NCI-H82 treated with DMSO at 0.1 percent for 48 hours (cell line): ENCODE data around the gene UAP1.

Experiments used
- DNase-seq: peaks from one replicate; lab custom pipeline; 2025; ENCODE audit not compliant: unreplicated experiment; lab: John Stamatoyannopoulos, UW

UAP1 gene

DNA sequence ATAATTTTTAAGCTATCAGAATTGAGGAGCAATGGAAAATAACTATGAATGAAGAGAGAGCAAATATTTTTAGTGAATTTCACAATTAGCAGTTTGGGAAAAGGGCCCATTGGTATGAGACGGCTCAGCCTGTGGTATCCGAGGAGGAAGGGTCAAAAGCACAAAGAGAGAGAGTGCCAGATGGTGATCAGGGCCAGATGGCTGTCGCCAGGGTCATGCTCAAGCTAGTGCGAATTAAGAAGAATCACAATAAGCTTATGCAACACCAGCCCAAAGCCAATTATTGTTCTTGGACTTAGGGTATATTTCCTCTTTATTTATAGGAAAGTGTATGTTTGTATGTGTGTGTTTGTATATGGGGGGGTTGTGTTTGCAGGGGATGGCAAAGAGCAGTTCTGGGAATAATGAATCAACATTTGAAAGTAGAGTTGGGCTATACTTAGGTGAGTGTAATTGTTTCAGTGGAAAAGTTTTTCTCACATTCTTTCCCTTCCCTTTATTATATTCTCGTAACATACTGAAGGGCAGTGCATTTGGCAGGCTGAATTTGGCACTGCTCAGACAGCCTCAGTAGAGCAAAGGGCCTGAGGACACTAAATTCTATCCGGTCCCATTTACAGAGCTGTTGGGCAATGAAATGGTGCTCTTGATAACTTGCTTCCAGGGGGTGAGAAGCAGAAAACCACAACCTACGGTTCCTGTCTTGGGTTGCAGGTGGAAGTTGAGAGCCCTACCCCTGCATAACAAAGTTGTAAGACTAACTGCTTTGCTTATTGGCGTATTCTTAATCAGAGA is 51.3 kb downstream of the UAP1 start:
- DNase-seq, result peak; percentile 99

DNA sequence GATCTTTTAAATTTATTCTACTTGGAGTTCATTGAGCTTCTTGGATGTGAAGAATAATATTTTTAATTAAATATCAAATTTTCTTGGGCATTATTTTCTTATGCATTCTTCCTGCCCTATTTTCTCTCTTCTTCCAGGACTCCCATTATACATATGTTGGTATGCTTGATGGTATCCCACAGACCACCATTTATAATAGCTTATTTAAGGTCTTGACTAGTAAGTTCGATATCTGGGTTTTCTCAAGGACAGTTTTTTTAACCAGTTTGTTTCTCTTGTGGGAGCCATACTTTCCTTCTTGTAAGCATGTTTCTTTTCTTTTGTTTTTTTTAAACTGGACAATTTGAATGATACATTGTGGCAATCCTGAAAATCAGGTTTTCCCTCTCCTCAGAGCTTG is 55.3 kb downstream of the UAP1 start:
- DNase-seq, result no peak

DNA sequence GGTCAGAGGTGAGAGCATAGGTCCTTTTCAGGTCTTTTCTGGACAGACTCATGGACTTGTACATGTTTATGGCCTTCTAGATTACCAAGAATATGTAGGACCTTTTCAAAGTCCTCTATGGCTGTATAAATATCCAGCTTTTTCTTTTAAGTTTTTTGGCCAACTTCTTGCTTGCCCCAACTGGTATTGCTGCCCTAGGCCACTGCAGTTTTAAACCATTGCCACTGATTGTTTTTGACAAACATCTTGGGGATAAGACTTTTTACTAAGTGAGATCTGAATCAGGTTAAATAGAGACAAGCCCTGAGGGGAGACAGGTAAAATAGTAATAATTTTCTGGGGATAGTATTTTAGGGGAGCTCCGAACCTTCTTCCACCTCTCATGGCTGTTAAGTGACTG is 56.0 kb downstream of the UAP1 start:
- DNase-seq, result no peak

DNA sequence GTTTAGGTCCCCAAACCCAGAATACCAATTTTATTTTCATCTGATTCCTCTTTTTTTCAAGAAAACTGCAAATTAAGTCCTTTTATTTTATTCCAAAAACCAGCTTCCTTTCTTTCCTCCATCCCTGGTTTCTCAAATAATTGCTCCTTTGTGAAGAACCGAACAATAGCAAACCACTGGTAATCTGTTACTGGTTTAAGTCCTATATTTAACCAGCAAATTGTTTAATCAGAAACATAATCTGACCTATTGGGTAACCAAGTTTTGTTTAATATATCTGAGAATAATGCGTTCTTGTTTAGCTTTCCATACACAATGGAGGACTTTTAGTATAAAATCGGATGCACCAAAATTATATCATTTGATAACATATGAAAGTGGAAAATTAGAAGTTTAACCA is 57.6 kb downstream of the UAP1 start:
- DNase-seq, result no peak

DNA sequence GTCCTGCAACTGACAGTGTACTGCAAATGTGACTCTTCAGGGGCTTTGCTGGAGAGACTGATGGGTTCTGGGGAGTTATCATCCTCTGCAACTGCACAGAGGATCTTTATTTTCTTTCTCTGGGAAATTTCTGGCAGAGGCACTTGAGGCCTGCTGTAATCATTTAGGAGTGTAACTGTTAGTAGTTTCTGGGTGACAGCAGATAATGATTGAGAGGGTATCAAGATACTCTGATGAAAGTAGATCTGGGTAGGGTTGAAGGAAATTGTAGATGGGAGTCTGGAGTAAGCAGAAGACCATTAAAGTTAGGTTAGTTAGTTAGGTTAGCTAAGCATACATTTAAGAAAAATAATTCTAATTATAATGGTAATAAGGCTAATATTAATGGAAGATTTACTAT is 59.7 kb downstream of the UAP1 start:
- DNase-seq, result no peak

DNA sequence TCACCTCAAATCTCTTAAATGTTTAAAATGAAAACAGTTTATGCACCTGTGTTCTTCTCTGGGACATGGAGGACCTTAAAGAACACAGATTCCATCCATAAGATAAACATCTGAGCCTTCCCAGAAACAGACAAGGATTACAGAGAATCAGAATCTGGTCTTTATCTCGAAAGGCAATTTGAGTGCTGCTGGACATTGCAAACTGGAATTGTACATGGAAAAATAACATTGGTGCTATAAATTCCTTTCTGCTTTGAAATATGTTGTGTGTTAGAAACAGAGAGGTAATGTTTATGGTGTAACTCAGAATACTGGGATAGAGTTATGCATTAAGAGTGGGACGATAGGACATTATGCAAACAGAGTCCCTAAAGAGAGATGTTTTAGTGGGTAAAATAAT is 64.2 kb downstream of the UAP1 start:
- no peak for DNase-seq

DNA sequence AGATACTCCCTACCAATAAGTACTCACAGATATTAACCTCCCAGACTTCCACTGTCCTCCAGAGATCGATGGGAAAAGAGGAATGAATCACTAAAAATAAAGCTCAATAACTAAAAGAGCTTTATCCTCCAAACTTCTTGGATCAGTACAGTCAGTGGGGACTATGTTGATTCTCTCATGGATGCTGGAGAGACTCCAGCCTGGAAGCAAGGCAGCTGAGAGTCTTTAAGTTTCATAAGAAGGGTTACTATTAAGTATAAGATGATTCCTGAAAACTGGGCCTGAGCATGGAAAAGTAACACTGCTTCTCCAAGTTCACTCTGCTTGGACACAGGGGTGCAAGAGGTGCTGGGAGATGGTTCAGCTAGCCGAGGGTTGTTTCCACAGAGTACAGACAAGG is 64.6 kb downstream of the UAP1 start:
- no peak for DNase-seq

DNA sequence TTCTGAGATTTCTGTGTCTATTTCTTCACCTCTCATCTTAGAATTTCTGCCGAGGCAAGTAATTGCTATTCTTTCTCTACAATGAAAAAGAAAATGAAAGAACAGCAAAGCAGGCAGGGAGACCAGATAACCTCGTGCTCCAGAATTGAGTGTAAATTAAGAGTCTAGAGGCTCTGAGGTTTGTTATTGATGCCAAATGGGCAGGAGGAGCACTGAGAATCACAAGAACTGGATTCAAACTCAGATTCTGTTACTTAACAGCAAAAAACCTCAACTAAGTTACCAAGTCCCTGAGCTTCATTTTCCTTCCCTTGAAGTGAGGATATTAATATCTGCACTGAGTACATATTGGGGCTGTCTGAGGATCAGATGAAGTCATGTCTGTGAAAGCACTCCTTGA is 65.2 kb downstream of the UAP1 start:
- no peak for DNase-seq

DNA sequence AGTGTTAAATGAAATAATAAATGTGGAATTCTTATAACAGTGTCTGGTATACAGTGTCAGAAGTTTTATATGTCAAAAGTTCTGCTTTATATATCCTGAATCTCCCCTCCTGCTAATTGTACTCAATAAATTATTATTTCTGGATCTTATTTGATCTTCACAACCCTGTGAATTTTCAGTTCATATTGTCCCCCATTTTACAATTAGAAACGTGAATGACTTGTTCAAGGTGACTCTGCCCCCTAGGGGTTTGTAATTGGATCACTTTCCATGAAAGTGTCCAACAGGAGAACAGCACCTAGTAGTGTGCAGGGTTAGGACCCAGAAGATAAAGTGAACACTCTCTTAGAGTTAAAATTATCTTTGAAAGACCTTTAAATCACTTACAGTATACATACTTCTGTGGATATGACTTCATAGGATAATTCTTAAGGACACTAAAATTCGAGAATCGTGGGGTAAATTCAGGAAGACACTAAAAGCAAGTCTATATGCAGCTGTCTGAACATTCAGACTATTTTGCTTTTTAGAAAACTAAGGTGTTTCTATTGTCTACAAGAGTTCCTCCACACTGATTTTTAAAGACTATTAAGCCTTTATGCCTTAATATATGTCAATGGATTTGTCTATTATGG is 66.3 kb downstream of the UAP1 start:
- peak; percentile 12 for DNase-seq

DNA sequence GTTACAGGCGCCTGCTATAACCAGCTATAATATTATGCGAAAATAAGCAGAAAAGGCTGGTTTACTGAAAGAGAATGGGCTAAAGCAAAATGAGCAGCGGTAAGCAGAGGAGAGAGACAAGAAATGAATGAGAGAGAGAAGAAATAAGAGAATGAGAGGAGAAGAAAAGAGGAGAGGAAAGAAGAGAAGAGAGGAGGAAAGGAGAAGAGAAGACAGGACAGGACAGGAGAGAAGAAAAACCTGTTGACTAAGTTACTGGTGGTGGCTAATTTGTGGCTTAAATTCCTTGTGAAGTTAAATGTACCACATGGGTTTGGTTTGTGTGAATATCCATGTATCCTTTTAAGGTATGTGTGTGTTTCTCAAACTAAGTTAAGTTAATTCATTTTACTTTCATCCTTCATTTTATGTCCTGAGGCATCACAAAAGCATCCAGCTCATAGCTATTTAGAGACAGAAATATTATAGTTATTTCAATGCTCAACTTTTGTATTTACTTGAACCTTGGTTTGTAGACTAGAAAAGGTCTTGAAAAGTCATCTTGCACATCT is 67.6 kb downstream of the UAP1 start:
- no peak for DNase-seq

DNA sequence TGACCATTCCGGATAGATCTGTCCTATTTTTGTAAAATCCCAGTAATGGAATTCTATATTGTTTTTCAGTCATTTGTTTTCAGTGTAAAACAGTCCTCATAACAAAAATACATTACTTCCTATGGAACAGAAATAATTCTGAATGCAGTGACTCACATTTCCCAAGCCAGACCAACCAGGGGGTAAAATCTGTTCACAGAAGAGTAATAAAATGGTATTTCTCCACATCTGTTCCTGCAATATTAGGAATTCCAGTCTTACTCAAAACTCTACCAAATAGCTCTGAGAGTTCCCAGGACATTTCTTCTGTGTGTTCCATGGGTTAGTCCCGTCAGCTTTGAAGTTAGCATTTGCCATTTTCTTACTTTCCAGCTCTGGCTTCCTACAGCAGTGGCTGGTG is 68.1 kb downstream of the UAP1 start:
- DNase-seq, result no peak

DNA sequence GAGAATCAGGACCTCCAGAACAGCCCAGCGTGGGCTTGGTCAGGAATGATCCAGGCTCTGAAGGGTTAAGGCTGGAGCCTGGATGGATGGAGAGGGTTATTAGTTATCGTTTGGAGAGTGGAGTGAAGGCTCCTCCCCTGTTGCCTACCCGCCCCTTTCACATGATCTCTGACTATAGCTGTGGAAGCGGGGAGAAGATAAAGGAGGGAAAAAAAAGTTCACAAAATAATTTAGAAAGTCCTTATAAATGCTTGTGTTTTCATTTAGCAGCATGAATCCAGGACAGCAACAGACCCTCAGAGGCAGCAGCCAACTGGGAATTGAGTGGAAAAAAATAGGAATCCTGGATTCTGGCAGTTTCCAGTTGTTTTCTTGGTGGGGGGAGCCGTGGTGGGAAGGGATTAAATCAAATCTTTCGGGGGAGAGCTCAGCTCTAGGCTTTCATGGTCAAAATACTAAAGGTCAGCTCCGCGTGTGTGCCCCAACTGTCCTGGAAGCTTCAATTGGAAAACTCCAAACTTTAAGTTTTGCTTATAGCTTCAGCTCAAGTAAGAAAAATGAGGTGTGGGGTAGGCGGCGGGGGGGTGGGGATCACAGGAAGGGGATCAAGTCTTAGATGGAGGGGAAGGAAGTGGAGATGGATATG is 70.1 kb downstream of the UAP1 start:
- DNase-seq, result no peak

DNA sequence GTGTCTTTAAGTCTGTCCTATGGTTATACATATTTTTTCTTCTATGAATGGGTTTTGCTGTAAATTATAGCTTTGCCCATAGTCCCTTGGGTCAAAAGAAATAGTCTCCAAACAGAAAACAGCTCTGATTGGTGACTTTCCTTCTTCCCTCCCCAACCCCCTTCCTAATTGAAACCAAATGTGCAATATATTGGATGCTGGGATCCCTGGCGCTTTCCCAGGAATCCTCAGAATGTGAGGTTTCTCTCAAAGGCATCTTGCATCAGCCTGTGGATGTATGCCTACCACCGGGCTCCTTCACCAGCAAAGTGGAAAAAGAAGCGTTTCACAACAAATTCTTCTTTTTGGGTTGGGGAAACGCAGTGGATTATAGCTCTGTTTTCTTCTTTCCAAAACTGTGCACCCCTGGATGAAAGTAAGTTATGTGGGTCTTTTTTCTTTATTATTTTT is 70.7 kb downstream of the UAP1 start, which contains the start of gene DDR2:
DDR2 (plus strand) TSS at position 248 of the 450 bp plus-strand sequence. CDS start 86,600 bp downstream, outside the sequence.
- DNase-seq, result no peak

DNA sequence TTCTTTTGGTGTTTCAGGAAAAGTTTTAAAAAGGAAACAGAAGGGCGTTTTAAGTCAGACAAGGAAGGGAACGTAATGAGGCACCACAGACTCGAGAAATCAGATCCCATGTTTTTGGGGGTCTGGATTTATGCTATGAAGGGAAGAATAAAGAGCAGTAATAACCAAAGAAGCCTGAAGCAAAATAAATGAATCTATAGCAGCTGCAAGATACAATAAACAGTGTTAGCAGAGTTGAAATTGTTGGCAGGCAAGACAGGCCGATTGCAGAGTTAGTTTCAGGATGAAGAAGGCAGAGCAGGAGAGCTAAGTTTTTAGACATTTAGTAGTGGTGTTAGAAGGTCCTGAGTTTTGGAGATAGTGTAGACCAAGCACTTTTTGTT is 71.2 kb downstream of the UAP1 start:
- DNase-seq, result no peak

DNA sequence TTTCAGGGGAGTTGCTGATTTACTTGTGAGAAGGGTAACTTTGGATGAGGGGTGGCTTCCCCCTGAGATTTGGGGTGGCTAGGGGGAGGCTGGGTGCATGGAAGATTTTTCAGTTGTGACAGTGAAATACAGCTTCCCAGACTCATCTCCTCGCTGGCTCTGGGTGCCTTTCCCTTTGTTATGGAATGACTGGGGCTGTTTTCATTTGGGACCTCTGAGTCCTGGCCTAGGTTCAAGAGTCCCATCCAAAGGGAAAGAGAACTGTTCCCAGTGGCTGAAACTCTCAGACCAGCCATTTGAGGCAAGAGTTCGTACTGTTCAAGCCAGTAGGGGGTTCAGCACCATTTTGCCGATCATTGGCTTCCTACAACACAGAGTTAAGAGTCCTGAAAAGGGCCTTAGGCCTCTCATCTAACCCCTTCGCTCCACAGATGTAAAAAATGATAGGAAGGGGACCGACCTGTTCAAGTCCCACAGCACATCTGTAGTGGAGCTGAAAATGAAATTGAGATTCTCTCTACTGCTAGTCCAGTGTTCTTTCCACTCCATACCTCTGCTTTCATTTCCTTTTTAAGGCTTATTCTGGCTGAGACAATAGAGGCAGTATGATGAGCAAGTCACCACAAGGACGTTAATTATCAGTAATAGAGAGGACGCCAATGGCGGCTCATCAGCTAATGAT is 71.7 kb downstream of the UAP1 start:
- DNase-seq, result no peak

DNA sequence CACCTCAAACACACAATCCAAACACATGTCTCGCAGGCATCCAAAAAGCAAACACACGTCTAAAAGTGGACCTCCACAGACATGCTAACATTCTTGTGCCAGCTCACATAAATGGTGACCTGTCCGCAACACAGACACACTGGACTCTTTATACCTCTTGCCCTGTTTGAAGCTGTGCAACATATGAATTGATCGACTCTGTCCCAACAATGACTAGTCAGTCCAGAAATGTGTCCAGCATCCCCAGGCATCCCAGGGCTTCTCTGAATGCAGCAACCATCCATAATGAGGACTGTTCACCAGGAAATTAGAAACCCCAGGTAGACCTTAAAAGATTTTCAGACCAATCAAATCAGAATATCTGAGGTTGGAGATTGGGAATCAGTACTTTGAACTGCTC is 73.9 kb downstream of the UAP1 start:
- no peak for DNase-seq

DNA sequence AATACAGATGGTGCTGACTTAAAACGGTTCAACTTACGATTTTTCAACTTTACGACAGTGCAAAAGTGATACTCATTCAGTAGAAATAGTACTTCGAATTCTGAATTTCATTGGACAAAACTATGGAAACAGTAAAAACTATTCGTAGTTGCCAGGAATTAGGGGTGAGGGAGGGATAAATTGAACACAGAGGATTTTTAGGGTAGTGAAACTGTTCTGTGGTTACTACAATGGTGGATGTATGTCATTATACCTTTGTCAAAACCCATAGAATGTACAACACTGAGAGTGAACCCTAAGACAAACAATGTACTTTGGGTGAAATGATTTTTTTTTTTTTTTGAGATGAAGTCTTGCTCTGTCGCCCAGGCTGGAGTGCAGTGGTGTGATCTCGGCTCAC is 78.2 kb downstream of the UAP1 start:
- DNase-seq, result no peak

DNA sequence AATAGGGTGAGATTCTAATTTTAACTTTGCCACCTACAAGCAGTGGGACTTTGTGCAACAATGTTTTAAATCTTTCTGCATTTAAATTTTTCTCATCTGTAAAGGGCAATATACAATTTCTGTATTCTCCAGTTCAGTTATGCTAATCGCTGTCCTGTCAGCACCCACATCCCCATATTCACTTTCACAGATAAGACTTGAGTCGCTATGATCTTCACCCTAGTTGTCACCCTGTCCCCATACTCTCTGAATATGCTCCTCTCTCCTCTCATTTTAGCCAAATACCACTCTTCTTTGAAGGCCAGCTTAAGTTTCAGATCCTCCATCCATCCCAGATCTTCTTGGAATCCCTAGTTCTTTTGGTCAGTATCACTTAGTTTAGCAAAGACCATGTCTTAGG is 79.6 kb downstream of the UAP1 start:
- no peak for DNase-seq

DNA sequence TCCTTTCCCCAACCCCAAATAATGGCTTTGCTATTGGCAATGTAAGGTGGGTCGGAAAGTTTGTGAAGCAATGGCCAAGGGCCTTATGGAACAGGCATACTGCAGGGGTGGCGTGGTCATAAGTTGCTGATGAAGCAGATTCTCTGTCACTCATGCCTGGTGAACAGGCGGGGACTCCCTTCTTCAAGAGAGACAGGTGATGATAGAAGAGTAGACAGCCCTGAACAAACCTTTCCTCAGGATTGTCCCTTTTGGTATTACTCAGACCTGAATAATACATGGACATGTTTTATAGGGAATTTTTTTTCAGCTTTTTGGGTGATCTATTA is 83.4 kb downstream of the UAP1 start:
- no peak for DNase-seq

DNA sequence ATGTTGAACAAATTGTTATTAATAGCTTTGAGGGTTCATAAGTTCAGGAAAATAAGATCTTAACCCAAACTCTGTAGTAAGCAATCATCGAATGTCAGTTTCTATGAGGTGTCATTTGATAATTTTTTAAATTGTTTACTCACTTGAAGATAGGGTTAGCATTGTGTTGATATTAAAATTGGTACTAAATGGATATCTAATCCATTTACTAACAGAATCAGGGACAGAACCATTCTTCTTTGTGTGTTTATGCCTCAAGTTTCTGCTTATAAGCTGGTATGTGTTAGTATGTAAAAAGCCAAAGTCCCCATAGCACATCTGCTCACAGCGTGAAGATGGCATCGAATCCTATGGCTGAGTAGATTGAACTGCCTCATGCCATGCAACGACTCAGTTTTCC is 84.1 kb downstream of the UAP1 start:
- no peak for DNase-seq

DNA sequence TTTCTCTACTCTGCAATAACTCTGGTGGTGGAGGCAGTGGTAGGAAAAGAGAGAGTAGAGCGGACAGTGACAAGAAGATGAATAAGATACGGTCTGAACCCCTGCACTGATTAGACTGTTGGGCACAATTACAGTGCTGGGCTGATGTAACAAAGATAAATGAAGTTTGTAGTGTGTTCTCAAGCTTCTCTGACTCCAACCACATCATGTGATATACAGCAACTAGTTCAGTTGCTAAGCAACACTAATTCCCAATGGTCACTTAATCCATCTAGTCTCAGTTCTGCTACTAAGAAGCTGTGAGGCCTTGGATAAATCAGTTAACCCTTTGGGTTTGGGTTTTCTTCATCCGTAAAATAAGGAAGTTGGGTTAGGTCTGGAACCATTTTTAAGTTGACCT is 88.1 kb downstream of the UAP1 start:
- peak; percentile 79 for DNase-seq
